Stimulated activated naive CD8-positive, alpha-beta T cell treated with anti-CD3 and anti-CD28 coated beads, Interleukin-15, Interleukin-2, amounts not matched to agents 100 U/mL and 50 U/mL, for 24 hours (primary cell): ENCODE data around the gene MEF2B.
"Not testable (repeated sequence)": the region's sequence is repeated elsewhere in the genome, so short reads cannot be mapped to it uniquely, and the experiment has no call there.

Experiments
- ATAC-seq: fragments of 150-1000 bp; cut with Tn5 transposase; one replicate; pipeline ENCODE4 v1.10.0; 2021
- DNase-seq: peaks from one replicate; pipeline ENCODE4 v3.0.0; 2021

MEF2B gene

DNA sequence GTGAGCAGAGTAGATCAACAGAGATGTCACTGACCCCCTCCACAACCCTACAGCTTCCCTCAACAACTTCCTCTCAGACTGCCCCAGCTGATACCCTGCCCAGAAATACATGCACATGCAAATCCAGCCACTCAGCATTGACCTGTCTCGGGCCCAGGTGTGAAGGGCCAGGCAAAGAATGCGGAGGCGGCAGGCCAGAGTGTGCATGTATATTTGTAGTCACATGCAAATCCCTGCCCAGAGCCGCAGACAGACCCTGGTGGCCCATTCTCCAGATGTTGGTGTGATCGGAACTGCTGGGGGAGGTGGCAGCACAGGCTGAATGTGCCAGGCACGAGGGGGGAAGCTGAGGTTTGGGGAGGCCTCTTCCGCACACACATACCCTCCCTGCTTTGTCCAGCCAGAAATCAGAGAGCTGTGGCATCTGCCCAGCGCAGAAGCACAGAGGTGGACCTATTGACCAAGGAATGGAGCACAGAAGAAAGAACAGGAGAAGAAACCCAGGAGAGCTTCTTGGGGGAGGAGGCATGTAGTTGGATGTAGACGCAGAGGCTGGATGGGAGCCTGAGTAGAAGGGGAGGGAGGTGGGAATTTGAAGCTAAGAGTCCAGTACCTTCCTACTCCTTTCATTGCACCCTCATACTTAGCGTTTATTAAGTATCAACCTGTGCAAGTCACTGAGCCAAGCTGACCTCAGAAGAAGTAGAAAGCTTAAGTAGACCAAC is 14.4 kb downstream of the MEF2B start:
- no peak for DNase-seq
- ATAC-seq = no peak

DNA sequence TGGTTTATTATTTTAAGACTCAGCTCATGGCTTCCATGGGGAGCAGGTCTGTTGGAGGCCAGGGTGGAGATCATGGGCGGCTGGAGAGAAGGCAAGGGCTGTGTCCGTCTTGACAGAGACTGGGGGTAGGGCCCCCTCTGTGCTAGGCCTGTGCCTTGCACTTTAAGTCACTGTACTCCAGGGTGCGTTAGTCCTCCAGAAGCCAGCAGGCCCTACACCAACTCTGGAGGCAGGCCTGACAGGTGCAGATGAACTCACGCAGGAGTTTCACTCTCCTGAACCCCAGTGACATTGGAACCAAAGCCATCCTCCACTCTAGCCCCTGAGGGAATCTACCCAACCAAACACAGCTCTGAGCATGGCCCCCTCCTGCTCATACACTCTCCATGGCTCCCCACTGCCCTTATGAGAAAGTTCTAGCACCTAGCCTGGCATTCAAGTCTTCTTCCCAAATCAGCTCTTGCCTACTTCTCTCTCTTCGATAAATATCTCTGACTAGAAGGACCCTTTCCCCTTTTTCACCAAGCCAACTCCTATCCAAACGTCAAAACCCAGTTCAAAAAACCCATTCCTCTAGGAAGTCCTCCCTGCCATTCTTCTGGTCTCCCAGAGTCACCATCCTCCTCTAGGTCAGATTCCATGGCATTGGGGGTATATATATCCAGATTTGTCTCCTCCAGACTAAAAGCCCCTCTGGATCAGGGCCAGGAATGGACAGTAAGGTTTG is 15.1 kb downstream of the MEF2B start:
- ATAC-seq (no peak), DNase-seq (no peak)

DNA sequence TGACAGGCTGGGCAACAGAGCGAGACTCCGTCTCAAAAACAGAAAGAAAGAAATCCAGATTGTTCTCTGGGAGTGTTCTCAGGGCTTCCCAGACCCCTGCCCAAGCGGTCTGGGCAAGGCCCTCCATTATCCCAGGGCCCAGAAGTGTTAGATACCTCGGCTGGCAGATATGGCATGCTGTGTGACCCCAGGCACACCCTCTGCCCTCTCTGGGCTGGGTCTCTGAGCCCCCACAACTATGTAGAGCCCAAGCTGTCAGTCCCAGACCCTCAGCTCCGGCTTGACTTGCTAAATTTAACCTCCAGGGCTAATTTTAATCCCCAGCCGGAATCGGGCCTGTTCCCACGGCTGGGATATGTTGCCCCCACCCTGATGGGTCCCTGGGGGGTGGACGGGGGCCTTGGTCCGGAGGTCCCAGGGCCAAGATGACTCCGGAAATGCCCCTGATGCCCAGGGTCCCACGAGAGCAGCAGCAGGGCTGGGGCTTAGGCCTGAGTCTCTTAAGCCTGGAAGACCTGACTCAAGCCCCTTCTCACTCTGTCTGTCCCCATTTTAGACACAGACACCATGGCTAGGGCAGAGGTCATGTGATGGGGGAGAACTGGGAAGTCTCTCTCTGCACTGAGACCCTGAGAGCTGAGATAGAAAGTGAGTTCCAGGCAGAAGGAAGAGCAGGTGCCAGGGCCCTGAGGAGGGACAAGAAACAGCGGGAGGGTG is 17.2 kb downstream of the MEF2B start:
- ATAC-seq = no peak
- no peak for DNase-seq

DNA sequence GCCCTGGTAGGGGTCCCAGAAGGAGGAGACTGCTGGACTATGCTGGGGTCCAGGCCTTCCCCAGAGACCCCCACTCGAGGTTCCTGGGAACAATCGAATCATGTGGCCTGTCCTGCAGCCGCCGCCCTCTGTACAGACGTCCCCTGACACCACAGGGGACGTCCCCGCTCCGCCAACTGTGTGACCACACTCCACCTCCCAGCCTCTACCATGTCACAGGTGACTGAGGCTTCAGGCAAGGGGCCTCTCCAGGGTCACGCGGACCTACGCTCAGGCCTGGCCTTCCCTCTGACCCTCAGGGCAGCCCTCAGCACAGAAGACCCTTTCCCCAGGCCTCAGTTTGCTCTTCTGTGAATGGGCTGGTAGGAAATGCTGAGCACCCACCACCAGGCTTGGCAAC is 18.6 kb downstream of the MEF2B start:
- no peak for ATAC-seq
- DNase-seq = no peak

DNA sequence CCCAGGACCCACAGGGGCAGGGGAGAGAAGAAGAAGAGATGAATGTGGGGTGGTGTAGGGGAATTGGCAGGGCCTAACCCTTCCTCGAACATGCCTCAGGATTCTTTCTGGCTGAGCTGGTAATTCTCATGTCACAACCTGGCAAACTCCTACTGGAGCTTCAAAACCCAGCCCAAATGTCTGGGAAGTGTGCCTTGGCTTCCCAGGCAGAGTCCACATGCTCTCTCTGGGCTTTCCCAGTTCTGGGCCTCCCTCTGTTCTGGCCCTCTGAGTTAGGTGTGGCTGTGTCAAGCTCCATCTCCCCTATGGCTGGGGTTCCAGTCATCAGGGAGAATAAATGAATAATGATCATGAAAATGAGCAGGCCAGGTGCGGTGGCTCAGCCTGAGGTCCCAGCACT is 20.6 kb downstream of the MEF2B start:
- DNase-seq (no peak), ATAC-seq (no peak)

DNA sequence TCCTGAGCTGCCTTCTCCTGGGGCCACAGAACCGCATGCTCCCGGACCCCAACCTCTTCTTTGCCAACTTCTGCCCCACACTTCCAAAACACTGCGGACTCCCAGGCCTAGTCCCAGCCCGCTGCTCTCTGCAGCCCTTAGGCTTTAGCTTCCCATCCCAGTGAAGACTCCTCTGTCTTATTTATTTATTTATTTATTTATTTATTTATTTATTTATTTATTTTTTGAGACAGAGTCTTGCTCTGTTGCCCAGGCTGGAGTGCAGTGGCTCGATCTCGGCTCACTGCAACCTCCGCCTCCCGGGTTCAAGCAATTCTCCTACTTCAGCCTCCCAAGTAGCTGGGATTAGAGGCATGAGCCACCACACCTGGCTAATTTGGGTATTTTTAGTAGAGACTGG is 21.6 kb downstream of the MEF2B start:
- not testable (repeated sequence) for DNase-seq, ATAC-seq

DNA sequence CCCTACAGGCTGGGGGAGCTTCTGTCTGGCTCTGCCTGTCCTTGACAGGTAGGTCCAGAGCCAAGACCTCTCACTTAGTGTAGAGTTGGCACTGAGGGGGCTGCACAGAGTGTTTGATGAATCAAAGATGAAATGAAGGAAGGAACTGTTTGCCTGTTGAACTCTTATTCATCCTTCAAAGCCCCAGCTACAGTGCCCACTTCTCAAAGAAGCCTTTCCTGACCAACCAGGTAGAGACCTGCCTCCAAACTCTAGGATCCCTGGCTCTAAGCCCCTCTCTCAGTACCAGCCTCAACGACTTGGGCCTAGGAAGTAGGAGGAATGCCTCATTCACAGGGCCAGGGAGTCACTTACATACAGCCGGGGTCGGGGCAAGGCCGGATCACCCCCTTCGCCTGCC is 22.7 kb downstream of the MEF2B start:
- no peak for ATAC-seq
- DNase-seq = no peak

DNA sequence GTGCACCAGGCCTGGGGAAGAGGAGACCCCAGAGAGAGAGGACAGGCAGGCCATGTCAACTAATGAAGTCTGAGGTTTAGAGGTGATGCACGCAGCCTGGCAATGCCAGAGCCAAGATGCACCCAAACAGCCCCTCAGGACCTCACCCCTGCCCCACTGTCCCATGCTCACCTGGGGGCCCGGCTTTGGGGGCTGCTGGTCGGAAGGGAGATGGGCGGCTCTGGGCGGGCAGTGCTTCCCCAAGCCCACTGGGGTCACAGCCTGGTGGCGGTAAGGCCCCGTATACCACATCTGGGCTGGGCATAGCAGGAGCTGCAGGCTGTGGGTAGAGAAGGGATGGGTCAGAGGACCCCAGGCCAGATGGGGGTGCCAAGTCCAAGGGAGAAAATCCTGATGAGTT is 23.2 kb downstream of the MEF2B start:
- DNase-seq = no peak
- no peak for ATAC-seq

DNA sequence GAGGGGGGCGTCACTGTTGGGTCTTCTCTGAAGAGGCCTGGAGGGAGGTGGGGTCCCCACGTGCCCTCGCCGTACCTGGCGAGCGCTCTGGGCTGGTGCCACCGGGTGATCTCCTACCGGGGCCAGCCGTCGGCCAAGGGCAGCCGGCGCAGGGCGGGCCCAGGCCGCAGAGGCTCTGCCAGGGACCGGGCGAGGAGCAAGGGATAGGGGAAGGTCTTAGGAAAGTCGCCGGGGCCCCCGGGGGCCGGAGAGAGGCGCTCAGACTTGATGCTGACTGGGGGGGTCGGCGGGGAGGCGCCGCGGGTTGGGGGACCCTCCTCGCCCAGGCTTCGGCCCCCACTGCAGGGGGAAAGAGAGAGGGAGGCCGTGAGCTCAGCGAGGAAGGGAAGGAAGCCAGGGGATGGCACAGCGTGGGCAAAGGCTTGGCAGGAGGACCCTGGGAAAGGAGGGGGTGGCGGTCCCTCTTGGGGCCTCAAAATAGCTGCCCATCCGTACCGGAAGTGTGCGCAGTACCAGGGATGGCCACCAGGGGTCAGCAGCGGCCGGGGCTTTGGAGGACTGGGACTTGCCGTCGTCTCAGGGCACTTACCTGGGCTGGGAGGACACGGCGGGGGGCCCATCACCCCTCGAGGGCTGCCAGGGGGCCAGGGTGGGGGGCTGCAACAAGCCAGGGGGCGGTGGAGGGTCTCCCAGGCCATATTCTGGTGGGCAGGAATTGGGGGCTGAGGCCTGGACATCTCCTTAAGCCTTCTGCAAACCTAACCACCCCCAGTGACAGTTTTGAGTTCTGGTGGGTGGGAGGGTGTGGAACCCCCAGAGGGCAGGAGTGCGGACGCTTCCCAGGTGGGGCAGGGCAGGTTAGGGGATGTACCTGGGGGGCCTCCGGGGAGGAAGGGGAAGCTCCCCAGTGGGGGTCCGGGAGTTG is 24.1 kb downstream of the MEF2B start:
- ATAC-seq = peak; percentile 78
- peak; percentile 92 for DNase-seq

DNA sequence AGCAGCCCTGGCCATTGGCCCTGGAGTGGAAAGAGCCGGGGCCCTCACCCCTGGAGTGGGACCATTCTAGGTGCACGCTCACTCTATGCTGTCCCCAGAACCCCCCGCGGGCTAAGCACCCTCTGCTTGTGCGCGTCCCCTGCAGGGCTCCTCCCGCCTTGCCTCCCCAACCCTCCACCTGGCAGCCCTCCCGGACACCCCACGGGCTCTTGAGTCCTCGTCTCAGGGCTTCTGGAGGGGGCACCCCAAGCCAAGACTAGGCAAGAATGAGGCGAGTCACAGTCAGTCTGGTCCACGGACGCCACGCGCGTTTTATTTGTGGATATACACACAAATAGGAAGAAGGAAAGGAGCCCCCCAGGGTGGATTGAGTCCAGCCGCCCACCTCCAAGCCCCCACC is 24.8 kb downstream of the MEF2B start:
- DNase-seq (no peak), ATAC-seq (no peak)

DNA sequence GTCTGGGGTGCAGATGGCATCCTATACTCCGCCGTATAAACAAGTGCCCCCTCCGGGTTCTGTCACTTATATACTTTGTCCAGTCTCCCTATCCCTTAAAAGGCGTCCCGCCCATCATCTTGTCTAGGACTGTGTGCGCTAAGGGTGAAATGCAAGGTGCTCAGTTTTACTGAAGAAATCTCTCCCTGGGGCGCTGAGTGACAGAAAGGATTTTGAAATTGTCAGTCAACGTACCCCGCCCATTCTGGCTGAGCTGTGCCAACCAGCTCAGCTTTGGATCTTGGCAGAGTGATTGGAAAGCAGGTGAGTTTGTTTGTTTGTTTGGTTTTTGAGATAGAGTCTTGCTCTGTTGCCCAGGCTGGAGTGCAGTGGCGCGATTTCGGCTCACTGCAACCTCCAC is 27.7 kb downstream of the MEF2B start:
- DNase-seq (no peak), ATAC-seq (no peak)

DNA sequence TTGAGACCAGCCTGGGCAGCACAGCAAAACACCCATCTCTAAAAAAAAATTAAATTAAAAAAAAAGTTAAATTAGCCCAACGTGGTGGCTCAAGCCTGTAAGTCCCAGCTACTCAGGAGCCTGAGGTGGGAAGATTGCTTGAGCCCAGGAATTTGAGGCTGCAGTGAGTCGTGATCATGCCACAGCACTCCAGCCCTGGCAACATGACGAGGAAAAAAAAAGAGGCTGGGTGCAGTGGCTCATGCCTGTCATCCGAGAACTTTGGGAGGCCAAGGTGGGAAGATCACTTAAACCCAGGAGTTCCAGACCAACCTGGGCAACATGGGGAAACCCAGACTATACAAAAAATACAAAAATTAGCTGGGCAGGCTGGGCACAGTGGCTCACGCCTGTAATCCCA is 29.6 kb downstream of the MEF2B start:
- DNase-seq = no peak
- ATAC-seq = no peak

DNA sequence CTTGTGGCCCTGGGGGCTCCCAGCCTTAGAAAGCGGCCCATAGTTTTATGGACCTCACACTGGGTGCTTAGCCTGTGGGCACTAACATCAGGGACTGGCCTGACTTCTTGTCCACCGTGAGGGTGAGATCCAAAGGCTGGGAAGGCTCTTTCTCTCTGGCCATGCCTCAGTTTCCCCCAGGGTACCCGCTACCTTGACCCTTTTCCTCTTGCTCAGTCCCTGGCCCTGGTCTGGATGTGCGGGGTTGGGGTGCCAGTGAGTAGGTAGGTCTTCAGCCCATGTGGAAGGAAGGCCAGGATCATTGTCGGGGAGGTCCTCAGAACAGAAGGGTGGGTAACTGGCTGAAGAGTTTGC is 30.2 kb downstream of the MEF2B start:
- DNase-seq = no peak
- ATAC-seq = no peak

DNA sequence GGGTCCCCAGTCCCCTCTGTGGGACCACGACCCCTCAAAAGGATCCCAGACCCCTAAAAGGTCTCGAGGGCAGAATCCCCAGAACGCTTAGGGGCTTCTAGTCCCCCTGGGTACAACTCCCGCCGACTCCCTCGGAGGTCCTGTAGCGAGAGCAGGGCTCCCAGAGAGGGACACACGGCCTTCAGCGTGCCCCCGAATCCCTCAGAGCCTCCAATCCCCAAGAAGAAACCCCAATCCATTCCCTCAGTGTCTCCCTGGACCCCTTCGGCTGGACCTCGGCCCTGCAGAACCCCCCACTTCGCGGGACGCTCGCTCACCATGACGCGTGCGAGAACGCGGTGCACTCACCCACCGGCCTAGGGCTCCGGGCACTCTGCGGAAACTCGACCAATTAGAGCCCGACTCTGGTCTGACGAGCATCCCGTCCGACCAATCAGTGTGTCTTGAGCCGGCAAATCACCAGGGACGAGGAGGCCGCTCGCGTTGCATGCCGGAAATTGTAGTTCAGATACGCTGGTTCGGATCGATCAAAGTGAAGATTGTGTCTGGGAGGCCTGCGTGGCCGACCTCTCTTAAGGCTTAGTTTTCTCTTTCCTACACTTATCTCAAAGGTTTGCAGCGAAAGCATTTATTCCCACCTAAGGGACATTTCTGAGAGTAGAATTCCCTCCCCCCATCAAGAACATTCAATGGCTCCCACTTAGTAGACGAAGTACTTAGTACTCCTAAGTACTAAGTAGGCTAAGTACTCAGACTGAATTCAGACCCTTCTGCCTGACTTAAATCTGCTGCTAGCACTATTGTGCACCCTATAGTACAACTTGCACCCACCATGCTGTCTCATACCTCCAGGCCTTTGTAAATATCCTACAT is 31.7 kb downstream of the MEF2B start, which contains the start of gene TMEM161A:
Gene TMEM161A, minus strand, starts transcription at position 370 of the 873 bp plus-strand sequence. Its CDS starts 50 bp downstream, at position 320.
- ATAC-seq (peak; percentile 100), DNase-seq (peak; percentile 96)

DNA sequence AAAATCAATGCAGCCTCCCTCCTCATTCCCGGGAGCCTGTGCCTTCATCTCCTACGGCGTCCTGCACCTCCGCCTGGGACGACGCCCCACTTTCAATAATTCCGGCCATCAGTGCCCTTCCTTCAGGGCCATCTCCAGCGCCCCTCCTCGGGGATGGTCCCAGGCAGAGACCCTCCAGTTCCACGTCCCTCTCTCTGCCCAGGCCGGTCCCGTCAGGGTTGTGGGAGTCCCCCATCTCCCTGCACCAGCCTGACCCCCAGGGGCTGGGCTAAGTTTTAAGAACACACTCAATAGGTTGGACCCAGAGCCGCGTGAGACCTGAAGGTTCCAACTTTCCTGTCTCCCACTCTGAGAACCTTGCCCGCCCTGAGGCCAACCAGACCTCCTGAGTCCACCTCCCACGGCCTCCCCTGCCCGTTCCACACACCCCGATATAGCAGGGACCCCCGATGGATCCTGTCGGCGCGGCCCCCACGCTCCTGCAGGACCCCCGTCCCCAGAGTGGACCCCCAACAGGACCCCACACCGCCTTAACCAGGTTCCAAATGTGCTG is 32.4 kb downstream of the MEF2B start:
- no peak for ATAC-seq
- peak; percentile 22 for DNase-seq

DNA sequence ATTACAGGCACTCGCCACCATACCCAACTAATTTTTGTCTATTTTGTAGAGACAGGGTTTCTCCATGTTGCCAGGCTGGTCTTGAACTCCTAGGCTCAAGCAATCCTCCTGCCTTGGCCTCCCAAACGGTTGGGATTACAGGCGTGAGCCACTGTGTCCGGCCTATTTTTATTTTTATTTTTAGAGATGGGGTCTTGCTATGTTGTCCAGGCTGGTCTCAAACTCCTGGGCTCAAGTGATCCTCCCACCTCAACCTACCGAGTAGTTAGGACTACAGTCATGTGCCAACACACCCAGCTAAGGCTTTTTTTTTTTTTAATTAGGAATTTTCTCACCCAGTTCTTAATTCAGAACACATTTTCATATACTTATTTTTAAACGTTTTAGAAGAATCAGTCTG is 34.4 kb downstream of the MEF2B start:
- not testable (repeated sequence) for ATAC-seq, DNase-seq

DNA sequence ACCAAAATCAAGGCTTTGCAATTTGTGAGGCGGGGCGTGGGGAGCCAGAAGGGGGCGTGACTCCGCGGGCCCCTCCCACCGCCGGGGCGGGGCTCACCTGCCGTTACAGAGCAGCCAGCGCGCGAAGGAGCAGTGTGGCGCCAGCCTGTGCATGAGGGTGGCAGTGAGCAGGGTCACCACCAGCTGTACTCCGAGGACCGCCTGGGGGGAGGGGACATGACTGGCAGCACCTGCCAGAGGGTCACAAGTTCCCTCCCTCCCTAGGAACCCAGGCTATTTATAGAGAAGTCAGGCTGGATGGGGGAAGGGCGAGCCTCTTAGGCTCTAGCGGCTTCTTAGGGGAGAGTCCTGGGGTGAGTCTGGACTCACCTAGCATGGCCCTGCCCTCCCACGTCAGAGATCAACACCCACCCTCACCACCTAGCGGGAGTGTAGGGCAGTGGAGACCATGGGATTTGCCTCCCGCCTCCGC is 35.3 kb downstream of the MEF2B start:
- ATAC-seq (no peak), DNase-seq (peak; percentile 55)

DNA sequence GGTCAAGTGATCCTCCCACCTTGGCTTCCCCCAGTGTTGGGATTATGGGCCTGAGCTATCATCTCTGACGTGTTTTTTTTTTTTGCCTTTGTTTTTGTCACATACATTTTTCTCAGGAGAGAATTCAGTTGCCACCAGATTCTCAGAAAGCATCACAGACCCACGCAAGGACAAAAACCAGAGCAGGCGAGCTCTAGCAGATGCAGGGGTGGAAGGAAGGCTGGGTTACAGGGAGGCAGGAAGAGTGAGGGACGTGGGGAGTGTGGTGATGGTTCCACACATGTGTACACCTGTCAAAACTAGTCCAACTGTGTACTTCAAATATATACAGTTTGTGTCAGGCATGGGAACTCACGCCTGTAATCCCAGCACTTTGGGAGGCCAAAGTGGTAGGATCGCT is 36.1 kb downstream of the MEF2B start:
- DNase-seq (no peak), ATAC-seq (no peak)

DNA sequence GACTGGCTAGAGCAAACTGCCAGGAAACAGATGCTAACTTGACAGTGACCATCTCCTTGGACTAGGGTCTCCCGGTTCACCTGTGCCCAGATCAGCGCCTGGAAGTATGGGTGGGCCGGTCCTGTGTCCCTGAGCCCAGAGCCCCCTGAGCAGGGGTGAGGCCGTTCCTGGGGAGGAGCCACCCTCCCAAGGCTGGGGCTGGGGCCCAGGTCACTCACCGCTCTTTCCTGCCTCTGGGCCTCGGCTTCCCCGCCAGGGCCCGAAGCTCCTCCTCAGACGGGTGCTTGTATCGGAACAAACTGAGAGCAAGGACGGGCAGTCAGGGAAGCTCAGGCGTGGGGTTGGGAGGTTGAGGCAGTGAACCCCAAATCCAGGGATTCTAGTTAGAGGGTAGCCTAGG is 37.2 kb downstream of the MEF2B start:
- DNase-seq (no peak), ATAC-seq (no peak)

DNA sequence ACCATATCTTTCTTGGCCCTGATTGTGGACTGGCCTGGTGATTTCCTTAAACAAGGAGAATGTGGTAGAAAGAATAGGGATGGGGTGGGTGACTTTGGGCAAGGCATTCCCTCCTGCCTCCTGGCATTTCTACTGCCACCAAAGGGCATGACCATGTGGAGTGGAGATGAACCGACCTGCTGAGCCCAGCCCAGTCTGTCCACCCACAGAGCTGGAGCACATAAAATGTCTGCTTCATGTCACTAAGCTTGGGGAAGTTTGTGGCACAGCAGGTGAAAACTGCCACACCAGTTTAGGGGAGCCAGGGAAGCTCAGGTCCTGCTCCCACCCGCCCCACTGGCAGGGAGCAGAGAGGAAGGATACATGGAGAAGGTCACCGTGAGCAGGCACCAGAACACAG is 38.1 kb downstream of the MEF2B start:
- no peak for ATAC-seq

DNA sequence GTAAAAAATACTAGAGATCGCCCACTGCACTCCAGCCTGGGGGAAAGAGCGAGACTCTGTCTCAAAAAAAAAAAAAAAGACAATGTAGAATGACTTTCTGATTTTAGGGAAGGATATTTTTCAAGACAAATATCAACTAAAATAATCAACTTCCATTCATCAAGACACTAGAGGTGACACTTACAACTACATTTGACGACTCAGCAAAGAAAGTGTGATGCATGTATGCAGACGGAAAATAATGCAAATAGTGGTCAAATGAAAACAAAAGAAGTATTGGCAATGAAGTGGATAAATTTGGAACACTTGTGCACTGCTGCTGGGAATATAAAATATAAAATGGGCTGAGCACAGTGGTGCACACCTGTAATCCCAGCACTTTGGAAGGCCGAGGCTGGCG is 44.0 kb downstream of the MEF2B start:
- ATAC-seq (no peak), DNase-seq (no peak)

More for the DNA sequence above, 38.1 kb downstream of the MEF2B start:
- no peak for DNase-seq
